GM21360 (cell line): ENCODE data around the gene PPM1N.
A peak's percentile ranks its signal among the peaks of the same experiment; 100 is the strongest.

ENCODE experiments used
- ATAC-seq: cut with Tn5 transposase; IDR thresholded peaks from one replicate; pipeline ENCODE4 v1.9.1; 2021; ENCODE audit warnings: mild to moderate bottlenecking, moderate library complexity; ENCODE audit not compliant: unreplicated experiment

The PPM1N gene

DNA sequence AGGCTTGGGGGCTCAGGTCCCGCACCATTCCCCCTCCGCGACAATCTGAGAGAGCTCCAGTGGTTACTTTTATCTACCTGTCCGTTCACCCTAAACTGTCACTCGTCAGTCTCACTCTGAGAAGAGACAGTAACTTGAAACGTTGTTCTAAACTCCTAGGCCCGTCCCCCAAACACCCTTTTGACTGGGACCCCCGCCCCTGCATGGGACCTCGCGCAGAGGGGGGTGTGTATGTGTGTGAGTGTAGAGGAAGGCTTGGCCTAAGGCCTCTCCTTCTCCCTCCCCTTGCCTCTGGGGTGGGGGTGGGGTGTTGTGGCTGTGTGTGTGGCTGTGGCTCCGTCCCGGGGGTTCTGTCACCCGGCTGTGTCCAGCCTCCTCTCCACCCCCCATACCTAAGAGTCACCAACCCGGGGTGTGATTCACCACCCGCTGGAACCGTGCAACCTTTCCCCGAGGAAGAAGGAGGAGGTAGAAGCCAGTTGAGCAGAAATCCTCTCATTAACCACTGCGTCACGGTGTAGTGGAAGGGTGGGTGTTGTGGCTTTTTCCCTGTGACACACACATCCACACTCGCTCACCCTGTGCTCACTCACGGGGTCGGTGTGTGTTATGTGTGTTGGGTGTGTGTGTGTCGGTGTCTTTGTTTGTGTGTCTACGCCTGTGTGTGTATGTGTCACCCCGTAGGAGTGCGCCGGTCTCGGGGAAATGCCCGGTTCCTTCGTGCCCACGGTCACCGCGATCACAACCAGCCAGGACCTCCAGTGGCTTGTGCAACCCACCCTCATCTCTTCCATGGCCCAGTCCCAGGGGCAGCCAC, 28.1 kb upstream of the PPM1N start:
- no peak for ATAC-seq

DNA sequence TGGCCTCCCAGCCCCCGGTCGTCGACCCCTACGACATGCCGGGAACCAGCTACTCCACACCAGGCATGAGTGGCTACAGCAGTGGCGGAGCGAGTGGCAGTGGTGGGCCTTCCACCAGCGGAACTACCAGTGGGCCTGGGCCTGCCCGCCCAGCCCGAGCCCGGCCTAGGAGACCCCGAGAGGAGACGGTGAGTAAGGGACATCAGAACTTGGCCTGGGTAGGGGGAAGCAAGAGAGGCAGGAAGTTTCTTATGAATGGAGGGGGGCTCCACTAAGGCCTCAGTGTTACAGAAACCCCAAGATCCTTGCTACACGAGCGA, 27.5 kb upstream of the PPM1N start:
- no peak for ATAC-seq

DNA sequence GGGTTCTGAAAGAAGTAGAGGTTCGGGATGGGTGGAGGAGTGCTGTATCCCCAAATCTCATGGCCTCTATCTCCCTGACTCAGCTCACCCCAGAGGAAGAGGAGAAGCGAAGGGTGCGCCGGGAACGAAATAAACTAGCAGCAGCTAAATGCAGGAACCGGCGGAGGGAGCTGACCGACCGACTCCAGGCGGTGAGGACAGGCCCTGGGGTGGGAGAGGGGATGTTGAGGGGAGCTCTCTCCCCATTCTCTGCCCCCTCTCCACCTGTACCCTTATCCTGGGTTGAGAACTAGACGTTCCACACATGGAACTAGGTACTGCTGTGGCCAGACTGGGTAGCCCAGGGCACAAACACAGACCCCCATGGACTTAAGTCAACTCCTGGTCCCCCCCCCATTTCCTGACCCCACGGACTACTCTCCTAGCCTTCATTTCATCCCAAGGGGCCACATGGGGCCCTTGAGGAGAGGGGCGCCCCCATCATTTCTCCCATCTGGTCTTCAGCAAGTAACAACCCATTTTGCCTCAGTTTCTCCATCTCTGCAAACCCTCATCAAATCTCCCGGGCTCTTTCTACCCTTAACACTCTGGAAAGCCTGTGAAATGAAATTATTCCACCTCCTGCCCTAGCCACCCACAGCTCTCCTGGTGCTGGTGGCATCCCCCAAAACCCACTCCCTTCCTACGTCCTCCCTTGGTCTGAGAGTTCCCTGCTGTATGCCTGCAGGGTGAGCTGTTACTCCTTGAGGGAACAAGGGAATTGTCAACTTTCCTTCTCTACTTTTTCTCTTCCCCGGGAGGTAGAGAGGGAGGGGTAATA, 26.9 kb upstream of the PPM1N start:
- ATAC-seq: no peak

DNA sequence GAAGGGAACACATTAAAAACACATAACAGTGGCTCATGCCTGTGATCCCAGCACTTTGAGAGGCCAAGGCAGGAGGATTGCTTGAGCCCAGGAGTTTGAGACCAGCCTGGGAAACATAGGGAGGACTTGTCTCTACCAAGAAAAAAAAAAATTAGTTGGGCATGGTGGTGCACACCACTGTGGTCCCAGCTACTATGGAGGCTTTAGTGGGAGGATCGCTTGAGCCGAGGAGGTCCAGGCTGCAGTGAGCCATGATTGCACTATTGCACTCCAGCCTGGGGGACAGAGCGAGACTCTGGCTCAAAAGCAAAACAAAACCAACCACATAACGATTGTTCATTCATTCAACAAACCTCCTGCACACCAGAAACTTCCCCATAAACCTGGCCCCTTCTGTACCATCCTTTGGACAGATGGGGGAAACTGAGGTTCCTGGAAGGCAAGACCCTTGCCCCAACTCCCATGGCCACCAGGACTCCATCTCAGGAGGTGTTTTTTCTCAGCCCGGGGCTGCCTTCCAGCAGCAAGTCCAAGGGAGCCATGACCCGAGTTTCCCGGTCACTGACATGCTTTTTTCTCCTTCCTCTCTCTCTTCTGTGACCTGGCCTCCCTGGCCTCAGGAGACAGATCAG, 26.2 kb upstream of the PPM1N start:
- ATAC-seq: no peak

DNA sequence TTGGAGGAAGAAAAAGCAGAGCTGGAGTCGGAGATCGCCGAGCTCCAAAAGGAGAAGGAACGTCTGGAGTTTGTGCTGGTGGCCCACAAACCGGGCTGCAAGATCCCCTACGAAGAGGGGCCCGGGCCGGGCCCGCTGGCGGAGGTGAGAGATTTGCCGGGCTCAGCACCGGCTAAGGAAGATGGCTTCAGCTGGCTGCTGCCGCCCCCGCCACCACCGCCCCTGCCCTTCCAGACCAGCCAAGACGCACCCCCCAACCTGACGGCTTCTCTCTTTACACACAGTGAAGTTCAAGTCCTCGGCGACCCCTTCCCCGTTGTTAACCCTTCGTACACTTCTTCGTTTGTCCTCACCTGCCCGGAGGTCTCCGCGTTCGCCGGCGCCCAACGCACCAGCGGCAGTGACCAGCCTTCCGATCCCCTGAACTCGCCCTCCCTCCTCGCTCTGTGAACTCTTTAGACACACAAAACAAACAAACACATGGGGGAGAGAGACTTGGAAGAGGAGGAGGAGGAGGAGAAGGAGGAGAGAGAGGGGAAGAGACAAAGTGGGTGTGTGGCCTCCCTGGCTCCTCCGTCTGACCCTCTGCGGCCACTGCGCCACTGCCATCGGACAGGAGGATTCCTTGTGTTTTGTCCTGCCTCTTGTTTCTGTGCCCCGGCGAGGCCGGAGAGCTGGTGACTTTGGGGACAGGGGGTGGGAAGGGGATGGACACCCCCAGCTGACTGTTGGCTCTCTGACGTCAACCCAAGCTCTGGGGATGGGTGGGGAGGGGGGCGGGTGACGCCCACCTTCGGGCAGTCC, 25.5 kb upstream of the PPM1N start:
- no peak for ATAC-seq

DNA sequence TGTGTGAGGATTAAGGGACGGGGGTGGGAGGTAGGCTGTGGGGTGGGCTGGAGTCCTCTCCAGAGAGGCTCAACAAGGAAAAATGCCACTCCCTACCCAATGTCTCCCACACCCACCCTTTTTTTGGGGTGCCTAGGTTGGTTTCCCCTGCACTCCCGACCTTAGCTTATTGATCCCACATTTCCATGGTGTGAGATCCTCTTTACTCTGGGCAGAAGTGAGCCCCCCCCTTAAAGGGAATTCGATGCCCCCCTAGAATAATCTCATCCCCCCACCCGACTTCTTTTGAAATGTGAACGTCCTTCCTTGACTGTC, 24.9 kb upstream of the PPM1N start:
- ATAC-seq: no peak

DNA sequence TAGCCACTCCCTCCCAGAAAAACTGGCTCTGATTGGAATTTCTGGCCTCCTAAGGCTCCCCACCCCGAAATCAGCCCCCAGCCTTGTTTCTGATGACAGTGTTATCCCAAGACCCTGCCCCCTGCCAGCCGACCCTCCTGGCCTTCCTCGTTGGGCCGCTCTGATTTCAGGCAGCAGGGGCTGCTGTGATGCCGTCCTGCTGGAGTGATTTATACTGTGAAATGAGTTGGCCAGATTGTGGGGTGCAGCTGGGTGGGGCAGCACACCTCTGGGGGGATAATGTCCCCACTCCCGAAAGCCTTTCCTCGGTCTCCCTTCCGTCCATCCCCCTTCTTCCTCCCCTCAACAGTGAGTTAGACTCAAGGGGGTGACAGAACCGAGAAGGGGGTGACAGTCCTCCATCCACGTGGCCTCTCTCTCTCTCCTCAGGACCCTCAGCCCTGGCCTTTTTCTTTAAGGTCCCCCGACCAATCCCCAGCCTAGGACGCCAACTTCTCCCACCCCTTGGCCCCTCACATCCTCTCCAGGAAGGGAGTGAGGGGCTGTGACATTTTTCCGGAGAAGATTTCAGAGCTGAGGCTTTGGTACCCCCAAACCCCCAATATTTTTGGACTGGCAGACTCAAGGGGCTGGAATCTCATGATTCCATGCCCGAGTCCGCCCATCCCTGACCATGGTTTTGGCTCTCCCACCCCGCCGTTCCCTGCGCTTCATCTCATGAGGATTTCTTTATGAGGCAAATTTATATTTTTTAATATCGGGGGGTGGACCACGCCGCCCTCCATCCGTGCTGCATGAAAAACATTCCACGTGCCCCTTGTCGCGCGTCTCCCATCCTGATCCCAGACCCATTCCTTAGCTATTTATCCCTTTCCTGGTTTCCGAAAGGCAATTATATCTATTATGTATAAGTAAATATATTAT, 24.3 kb upstream of the PPM1N start:
- no peak for ATAC-seq

DNA sequence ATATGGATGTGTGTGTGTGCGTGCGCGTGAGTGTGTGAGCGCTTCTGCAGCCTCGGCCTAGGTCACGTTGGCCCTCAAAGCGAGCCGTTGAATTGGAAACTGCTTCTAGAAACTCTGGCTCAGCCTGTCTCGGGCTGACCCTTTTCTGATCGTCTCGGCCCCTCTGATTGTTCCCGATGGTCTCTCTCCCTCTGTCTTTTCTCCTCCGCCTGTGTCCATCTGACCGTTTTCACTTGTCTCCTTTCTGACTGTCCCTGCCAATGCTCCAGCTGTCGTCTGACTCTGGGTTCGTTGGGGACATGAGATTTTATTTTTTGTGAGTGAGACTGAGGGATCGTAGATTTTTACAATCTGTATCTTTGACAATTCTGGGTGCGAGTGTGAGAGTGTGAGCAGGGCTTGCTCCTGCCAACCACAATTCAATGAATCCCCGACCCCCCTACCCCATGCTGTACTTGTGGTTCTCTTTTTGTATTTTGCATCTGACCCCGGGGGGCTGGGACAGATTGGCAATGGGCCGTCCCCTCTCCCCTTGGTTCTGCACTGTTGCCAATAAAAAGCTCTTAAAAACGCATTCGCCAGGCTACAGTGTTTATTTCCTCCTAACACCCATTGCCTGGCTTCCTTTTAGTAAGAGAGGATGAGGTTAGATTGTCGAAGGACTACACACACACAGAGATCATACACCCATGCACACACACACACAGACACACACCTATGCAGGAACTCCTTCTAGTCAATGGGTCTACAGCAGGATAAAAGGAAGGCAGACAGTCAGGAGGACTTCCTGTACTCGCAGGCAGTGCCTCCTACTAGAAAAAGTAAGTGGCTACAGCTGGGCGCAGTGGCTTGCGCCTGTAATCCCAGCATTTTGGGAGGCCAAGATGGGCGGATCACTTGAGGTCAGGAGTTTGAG, 23.4 kb upstream of the PPM1N start:
- no peak for ATAC-seq

DNA sequence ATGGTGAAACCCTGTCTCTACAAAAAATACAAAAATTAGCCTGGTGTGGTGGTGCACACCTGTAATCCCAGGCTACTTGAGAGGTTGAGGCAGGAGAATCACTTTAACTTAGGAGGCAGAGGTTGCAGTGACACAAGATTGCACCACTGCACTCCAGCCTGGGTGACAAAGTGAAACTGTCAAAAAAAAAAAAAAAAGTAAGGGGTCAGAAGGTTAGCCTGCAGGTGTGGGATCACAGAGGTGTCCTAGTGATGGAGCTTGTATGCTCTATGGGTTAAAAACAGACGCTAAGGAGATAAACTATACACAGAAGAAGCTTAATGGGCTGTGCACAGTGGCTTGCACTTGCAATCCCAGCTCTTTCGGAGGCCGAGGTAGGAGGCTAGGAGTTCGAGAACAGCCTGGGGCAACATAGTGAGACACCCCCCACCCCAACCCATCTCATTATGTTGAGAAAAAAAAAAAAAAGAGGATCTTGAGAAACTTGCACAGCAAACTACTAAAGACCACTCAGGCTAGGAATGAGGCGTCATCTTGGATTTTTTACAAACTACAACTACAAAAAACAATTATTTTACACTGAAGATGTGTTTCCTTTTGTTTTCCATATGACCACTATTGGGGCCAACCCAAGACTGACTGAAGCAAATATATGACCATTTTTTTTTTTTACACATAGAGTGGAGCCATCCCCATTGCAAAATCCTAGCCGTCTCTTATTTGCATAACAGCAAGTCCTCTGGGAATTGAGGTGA, 22.5 kb upstream of the PPM1N start:
- ATAC-seq: no peak

DNA sequence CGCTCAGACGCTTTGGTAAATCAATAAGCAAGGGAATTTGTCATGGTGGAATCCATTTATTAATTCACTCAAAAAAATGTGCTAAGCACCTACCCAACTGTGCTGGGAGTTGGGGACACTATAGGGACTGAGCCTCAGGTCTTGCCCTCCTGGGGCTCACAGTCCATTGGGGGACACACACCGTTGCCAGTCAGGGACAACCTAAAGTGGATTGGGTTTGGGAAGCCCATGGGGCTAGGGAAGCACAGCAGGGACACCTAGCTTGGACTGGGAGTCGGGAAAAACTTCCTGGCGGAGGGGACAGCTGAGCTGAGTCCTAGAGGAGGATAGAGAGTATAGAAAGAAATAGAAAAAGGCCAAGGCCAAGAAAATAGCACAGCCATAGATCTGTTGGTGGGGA, 21.9 kb upstream of the PPM1N start:
- no peak for ATAC-seq

DNA sequence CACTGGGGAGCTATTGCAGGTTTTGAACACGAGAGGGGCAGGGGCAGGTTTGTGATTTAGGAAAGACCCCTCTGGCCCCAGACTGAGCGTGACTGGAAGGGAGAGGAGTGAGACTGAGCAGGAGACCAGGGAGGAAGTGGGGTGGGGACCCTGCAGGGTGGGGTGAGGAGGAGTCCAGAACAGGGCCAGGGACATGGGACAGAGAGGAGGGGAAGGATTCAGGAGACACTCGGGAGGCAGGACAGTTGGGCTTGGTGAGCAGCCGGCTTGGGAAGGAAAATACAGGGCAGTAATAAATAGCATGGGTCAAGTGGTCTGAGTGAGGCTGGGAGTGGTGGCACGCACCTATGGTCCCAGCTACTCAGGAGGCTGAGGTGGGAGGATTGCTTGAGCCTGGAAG, 21.1 kb upstream of the PPM1N start:
- no peak for ATAC-seq

DNA sequence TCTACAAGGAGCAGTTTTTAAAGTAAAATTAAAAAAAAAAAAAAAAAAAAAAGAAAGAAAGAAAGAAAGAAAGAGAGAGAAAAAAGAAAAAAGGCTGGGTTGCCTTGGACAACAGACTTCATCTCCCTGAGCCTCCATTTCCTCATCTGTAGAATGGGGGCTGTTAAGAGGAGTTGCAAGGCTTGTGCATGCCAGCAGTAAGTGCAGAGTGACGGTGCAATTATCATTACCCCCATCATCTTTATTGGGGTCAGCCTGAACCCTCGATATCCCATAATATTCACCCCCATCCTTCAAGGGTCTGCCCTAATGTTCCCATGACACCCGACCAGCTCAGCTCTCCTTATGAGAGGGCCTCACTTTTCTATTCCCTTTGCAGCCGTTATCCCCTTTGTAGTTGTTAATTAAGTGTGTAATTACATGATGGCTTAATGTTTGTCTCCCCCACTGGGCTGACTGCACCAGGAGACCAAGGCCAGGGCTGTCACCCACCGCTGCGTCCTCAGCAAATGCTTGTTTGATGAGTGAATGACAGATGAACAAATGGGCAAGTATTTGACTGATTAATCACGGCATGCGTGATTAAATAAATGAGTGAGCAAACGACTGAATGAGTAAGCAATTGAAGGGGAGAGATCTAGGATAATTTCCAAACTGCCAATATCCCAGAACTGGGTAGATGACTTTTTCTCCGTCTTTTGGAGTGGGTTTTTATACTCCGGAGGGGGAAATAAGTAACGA, 20.4 kb upstream of the PPM1N start:
- ATAC-seq: no peak

DNA sequence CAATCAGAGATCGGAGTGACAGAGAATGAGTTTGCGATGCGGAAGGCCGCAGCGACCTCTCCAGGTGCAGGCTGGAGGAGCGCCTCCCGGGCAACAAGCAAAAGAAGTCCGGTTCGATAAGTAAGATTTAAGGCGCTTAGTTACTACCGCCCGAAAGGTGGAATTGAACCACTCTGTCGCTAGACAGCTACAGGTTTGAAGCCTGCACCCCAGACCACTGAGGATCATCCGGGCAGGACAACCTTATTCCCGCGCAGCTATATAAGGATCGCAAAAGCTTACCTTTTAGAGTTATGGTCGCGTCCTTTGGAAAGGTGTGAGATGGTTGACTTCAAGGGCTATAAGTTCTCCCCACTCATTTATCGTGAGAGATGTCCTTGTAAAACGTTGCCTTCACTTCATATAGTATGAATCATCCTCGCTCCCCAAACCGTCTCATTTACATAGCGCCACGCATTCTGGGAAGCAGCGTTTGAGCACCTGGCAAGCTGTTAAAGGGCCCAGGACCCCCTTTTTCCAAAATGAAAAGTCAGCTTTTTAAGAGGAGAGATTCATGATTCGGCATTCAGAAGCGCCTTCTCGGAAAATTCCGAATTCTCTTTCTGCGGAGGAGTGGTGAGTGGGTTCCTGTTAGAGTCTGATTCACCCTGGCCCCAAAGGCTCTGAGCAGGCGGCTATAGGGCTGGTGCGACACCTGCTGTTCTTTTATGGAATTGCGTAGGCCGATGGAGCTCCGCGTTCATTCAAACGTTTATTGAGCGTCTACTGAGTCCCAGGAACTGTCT, 19.6 kb upstream of the PPM1N start:
- ATAC-seq: peak; percentile 70

DNA sequence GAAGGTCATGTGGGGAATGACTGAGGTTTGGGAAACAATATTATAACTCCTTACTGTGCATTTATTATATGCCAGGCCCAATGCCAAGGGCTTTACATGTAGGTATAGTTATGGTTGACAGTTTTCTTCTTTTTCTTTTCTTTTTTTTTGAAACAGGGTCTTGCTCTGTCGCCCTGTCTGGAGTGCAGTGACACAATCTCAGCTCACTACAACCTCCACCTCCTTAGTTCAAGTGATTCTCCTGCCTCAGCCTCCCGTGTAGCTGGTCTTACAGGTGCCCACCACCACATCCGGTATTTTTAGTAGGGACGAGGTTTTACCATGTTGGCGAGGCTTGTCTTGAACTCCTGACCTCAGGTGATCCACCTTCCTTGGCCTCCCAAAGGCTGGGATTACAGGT, 15.2 kb upstream of the PPM1N start:
- ATAC-seq: no peak

DNA sequence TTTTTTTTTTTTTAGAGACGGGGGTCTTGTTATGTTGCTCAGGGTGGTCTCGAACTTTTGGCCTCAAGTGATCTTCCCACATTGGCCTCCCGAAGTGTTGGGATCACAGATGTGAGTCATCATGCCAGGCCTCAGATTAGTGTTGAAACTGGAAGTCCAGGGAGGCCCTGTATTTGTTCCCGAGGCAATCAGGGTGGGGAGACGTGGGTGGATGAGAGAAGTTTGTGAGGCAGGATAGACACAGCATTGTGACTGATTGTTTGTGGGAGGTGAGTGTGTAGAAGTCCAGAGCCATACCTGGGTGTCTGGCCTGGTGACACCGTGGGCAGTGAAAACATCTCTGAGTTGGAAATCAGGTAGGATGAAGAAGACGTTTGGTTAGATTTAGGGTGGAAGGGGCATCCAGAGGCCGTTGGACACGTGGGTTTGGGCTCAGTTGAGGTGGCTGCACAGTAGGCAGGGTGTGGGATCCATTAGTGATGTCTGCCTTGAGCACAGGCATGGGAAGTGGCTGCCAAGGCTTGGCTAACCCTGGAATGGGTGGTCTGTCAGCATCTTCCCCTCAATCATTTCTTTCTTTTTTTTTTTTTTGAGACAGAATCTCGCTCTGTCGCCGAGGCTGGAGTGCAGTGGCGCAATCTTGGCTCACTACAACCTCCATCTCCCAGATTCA, 13.8 kb upstream of the PPM1N start:
- ATAC-seq: no peak

DNA sequence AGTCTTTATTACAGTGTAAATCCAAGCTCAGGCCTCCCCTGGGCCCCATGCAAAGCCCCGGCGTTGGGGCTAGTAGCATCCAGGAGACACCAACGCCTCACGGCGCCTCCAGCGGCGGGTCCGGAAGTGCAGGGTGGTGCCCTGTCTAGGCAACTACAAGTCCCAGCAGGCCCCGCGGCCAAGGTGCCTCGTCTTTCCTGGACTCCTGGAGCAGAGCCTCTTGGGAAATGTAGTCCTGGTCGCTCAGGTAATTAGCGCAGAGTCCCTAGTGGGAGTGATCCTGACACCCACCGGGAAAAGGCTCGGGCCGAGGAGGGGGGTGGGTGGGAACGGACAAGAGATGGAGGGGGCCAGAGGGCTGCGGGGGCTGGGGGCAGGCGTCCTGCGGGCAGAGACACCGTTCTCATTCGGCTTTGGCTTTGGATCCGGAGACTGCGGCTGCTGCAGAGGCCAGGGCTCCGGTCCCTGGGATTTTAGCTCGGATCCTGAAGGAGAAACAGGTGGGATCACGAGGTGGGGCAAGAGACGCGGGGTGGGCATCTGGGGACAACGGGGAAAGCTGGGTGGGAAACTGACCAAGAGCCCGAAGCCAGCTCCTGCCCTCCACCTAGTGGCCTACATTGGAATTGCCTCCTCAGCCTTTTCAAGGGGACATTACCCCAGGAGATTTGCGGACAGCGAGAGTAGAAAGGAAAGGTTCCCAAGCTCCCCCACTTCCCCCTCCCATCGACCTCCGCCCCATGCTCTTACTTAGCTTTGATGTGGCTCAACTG, 12.8 kb upstream of the PPM1N start:
- peak; percentile 91 for ATAC-seq
